Left ventricle myocardium inferior (tissue), 1 donor: Measurements from ENCODE around the gene PLK5. TPM values are rescaled to one million over a fixed set of nuclear protein-coding genes. Genes with fewer than 3 reads are reported as not detected.

ENCODE experiments used
- DNase-seq: peaks from one replicate; pipeline ENCODE4 v3.0.0-alpha.2; 2020
- H3K27ac ChIP-seq: fragments of 200-600 bp; replicated peaks from 2 replicates; pipeline ENCODE4 v1.8.0; 2021
- H3K27me3 ChIP-seq: fragments of 200-600 bp; 2 replicates; pipeline ENCODE4 v1.8.0; 2021; ENCODE audit warnings: low read depth
- H3K36me3 ChIP-seq: fragments of 200-600 bp; 2 replicates; pipeline ENCODE4 v1.8.0; 2021
- H3K4me1 ChIP-seq: fragments of 200-600 bp; 2 replicates; pipeline ENCODE4 v1.8.0; 2021
- H3K4me3 ChIP-seq: fragments of 200-600 bp; 2 replicates; pipeline ENCODE4 v1.8.0; 2021; ENCODE audit warnings: mild to moderate bottlenecking, moderate library complexity
- H3K9me3 ChIP-seq: fragments of 200-600 bp; replicated peaks from 2 replicates; pipeline ENCODE4 v1.8.0; 2021
- intact Hi-C: fragments of 100-400 bp; cut with micrococcal nuclease; formaldehyde crosslinking; loops from one replicate; pipeline ENCODE4 v1.11.0; 2022
- total RNA-seq: library from RNA; stranded (reverse); fragmentation: NEBNext Ultra II Directional; extraction: Animal tissue kit (Norgen Biotek cat#: 25700); gene quantifications from one replicate; pipeline ENCODE4 v1.2.1, GENCODE V29; 2021
- TF ChIP-seq, protein P1 (sequence below): fragments of 200-600 bp; IDR thresholded peaks from 2 replicates; pipeline ENCODE4 v1.8.0; 2021; ENCODE audit warnings: antibody characterized with exemption, mild to moderate bottlenecking, borderline replicate concordance
- donor health status: DM: no; HTN: yes; CAD: no; lungs with severe emphysema.

The PLK5 gene
- total RNA-seq, 1 donor from 2014 or later = not detected

DNA sequence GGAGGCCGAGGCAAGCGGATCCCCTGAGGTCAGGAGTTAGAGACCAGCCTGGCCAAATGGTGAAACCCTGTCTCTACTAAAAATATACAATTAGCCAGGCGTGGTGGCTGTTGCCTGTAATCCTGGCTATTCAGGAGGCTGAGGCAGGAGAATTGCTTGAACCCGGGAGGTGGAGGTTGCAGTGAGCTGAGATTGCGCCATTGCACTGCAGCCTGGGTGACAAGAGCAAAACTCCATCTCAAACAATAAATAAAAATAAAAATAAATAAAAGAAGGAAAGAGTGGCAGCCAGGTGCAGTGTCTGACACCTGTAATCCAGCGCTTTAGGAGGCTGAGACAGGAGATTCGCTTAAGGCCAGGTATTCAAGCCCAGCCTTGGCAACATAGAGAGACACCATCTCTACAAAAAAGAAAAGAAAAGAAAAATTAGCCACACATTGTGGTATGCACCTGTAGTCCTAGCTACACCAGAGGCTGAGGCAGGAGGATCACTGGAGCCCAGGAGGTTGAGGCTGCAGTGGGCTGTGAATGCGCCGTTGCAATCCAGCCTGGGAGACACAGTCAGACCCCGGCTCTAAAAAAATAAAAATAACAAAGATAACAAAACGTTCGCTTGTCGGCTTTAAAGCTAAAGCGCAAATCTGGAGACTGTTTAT is 21.3 kb upstream of the PLK5 start:
- Histone ChIP-seq H3K27ac (no peak overlapping the region), H3K4me1 (peaks cover 17% of the 10 kb centered on the region), H3K4me3 (no peak overlapping the region), H3K9me3 (no peaks in the 10 kb centered on the region), H3K27me3 (peaks cover 39% of the 10 kb centered on the region), H3K36me3 (peaks cover 5% of the 10 kb centered on the region)
- intact Hi-C loops = no loop called here
- DNase-seq = no peak
- TF ChIP-seq, protein P1, sequence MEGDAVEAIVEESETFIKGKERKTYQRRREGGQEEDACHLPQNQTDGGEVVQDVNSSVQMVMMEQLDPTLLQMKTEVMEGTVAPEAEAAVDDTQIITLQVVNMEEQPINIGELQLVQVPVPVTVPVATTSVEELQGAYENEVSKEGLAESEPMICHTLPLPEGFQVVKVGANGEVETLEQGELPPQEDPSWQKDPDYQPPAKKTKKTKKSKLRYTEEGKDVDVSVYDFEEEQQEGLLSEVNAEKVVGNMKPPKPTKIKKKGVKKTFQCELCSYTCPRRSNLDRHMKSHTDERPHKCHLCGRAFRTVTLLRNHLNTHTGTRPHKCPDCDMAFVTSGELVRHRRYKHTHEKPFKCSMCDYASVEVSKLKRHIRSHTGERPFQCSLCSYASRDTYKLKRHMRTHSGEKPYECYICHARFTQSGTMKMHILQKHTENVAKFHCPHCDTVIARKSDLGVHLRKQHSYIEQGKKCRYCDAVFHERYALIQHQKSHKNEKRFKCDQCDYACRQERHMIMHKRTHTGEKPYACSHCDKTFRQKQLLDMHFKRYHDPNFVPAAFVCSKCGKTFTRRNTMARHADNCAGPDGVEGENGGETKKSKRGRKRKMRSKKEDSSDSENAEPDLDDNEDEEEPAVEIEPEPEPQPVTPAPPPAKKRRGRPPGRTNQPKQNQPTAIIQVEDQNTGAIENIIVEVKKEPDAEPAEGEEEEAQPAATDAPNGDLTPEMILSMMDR = no peak

DNA sequence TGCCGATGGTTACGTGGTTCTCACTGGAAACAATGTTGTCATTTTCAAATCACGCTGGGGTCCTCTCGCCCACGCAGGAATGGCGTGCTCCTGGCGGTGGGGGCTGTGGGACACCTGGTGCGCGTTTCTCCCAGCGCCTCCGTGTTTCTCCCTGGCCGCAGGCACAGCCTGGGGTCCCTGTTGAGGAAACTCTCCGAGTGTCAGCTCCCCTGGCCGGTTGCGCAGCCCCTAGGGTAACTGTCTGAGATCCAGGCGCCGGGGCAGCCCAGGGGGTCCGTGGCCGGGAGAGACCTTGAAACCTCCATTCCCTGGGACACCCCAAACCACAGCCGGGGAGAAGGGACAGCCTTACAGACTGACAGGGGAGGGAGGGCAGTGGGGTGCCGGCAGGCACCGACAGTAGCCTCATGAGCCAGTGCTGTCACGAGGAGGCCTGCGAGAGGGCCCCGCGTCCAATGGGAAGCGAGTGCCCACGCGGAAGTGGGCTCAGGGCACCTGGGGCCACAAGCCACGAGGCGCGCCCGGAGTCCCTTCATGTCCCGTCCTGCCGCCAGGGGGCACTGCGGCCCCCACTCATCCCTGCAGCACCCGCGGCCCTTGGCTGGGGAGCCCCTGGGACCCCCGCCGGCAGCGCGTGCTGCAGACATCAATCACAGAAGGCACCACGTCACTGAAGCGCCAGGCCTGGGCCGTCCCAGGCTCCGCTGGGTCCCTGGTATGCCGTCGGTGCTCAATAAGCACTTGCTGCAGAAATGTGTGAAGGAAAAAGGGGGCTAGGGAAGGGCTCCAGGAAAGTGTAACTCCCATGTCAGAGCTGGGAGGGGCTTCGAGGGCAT is 20.6 kb upstream of the PLK5 start:
- Histone ChIP-seq H3K4me3 (peak overlapping the region; percentile 43), H3K4me1 (peaks cover 23% of the 10 kb centered on the region), H3K27me3 (peaks cover 33% of the 10 kb centered on the region), H3K36me3 (peaks cover 5% of the 10 kb centered on the region), H3K9me3 (no peaks in the 10 kb centered on the region), H3K27ac (no peak overlapping the region)
- intact Hi-C loops = no loop called here
- DNase-seq = no peak
- TF ChIP-seq, protein P1 = peak; percentile 81

DNA sequence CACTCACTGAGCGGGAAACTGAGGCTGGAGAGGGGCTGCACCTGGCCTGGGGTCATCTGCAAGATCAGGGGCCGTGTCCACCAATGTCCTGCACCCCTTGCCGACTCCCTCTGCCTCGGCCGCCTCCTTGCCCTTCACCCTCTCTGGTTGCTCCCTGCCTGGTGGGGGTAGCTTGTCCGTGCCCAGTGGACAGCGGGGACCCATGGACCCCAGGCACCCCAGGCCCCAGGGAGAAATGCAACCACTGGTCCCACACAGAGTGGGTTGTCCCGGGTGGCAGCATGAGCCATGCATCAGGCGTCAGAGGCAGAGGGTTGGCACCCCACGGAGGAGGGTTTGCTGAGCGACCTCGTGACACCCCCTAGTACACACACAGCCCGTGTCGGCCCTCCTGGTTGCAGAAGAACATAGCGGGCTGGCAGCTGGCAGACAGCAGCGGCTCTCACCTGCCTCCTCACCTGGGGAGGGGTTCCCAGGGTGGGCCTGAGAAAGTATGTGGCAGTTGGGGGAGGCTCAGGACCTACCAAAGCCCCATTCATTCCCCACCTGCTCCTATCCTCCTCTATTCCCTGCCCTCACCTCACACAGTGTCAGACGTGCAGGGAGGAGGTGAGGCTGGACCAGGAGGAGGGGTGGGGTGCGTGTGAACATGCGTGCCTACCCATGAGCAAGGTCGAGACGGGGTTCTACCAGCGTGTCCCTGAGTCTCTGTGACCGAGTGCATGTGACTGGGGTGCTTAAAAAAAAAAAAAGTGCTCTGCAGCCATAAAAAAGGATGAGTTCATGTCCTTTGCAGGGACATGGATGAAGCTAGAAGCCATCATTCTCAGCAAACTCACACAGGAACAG is 19.7 kb upstream of the PLK5 start:
- intact Hi-C loops = no loop called here
- Histone ChIP-seq H3K4me1 (peaks cover 29% of the 10 kb centered on the region), H3K9me3 (no peaks in the 10 kb centered on the region), H3K27ac (no peak overlapping the region), H3K4me3 (no peak overlapping the region), H3K36me3 (peaks cover 5% of the 10 kb centered on the region), H3K27me3 (peaks cover 33% of the 10 kb centered on the region)
- TF ChIP-seq, protein P1 = no peak
- DNase-seq = no peak

DNA sequence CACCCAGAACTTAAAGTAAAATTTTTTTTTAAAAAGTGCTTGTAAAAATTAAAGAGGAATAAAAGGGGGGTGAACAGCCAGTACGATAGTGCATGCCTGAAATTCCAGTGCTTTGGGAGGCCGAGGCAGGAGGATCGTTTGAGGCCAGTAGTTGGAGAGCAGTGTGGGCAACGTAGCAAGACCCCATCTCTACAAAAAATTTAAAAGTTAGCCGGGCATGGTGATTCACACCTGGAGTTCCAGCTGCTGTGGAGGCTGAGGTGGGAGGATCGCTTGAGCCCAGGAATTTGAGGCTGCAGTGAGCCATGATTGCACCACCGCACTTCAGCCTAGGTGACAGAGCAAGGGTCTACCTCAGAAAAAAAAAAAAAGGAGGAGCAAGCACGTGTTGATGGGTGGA is 18.9 kb upstream of the PLK5 start:
- Histone ChIP-seq H3K27me3 (peaks cover 31% of the 10 kb centered on the region), H3K27ac (no peak overlapping the region), H3K4me3 (no peak overlapping the region), H3K36me3 (peaks cover 5% of the 10 kb centered on the region), H3K9me3 (no peaks in the 10 kb centered on the region), H3K4me1 (peaks cover 33% of the 10 kb centered on the region)
- DNase-seq = no peak
- TF ChIP-seq, protein P1 = no peak
- intact Hi-C loops = no loop called here

DNA sequence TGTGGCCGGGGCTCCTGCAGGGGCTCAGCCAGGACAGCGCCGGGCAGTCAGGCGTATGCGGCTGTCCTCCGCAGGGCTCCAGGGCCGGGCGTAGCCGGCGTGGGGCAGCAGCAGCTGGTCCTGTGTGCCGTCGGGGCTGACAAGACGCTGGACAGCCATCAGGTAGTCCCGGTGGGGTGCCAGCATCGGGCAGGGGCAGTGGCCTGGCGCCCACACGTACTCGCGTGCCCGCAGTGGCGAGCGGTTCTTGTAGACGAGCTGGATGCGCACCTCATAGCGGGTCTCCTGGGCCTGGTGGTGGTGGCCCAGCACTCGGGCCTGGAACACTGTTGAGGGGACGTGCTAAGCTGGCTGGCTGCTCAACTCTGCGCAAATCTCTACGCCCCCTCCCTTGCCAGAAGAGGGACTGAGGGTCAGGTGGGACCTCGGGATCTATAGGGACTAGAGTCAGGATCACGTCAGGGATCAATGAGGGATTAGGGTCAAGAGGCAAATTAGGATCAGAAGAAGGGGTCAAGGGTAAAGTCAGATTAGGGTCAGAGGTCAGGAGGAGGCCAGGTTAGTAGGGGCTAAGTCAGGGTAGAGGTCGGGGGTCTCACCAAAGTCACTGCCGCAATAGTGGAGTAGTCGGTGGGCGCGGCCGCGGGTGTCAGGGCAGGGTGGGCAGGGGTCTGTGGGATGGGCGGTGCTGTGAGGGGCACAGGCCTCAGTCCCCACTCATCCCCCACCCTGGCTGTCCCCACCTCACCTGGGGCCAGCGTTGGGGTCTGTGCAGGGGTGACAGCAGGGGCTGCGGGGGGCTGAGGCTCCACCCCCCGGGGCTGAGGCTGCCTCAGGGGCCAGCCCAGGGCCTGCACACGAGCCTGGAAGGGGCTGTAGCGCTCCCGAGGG is 17.6 kb upstream of the PLK5 start:
- no peak overlapping the region for H3K27ac ChIP-seq
- TF ChIP-seq, protein P1 = no peak
- H3K9me3 ChIP-seq = no peaks in the 10 kb centered on the region
- H3K4me3 ChIP-seq = no peak overlapping the region
- peaks cover 45% of the 10 kb centered on the region for H3K4me1 ChIP-seq
- no peak for DNase-seq
- H3K36me3 ChIP-seq = peaks cover 5% of the 10 kb centered on the region
- intact Hi-C loops = no loop called here
- peaks cover 37% of the 10 kb centered on the region for H3K27me3 ChIP-seq
